ENCODE data around the gene ABCG5.

Gene ABCG5

DNA sequence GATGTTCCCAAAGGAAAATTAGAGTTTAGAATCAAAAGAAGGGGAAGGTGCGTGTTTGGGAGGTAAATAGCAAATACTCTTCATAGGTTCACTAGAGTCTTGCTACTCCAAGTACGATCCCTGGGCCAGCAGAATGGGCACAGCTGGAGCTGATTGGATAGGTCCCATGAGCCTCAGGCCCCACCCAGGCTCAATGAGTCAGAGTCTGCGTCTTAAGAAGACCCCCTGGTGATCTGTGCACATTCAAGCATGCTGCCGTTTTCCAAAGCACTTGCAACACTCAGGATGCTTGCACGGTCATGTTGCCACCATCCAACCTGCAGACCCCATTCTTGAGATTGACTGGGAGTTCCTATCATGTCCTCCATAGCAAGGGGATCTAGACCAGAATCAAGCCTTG lies 40.6 kb upstream of the ABCG5 start:
- TF ChIP-seq, protein P1, sequence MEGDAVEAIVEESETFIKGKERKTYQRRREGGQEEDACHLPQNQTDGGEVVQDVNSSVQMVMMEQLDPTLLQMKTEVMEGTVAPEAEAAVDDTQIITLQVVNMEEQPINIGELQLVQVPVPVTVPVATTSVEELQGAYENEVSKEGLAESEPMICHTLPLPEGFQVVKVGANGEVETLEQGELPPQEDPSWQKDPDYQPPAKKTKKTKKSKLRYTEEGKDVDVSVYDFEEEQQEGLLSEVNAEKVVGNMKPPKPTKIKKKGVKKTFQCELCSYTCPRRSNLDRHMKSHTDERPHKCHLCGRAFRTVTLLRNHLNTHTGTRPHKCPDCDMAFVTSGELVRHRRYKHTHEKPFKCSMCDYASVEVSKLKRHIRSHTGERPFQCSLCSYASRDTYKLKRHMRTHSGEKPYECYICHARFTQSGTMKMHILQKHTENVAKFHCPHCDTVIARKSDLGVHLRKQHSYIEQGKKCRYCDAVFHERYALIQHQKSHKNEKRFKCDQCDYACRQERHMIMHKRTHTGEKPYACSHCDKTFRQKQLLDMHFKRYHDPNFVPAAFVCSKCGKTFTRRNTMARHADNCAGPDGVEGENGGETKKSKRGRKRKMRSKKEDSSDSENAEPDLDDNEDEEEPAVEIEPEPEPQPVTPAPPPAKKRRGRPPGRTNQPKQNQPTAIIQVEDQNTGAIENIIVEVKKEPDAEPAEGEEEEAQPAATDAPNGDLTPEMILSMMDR (IDR thresholded peaks at IDR 0.05) = no peak
- DNase-seq (ENCODE audit: low spot score) = no peak
- Histone ChIP-seq H3K27ac (no peak overlapping the region), H3K4me3 (no peak overlapping the region)

DNA sequence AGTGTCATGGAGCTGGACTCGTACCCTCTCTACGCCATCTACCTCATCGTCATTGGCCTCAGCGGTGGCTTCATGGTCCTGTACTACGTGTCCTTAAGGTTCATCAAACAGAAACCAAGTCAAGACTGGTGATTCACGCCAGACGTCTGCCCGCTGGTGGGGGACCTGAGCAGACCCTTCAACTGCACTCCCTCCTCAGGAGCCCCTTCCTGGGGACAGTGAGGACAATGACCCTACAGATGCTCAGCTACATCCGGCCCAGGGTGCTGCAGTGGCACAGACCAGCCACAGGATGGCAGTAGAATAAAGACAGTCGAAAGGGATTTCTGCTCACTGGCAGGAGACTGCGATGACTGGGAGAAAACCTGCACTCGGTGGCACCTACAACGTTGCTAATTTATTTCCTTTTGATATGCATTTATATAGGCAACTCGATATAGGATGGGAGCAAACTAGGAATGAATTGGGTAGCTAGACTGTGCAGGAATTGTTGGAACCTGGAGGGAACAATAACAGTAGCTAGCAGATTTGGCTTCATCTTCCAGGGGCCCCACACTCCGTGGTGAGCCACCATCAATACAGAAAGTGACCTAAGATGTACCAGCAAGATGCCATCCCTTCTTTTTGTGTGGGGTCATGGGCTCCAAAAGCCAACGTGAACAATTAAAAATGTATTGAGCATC lies 39.3 kb upstream of the ABCG5 start:
- Histone ChIP-seq H3K27ac (no peak overlapping the region), H3K4me3 (peak overlapping the region; percentile 1)
- TF ChIP-seq, protein P1 (IDR thresholded peaks at IDR 0.05) = peak; percentile 86
- DNase-seq (ENCODE audit: low spot score) = no peak

DNA sequence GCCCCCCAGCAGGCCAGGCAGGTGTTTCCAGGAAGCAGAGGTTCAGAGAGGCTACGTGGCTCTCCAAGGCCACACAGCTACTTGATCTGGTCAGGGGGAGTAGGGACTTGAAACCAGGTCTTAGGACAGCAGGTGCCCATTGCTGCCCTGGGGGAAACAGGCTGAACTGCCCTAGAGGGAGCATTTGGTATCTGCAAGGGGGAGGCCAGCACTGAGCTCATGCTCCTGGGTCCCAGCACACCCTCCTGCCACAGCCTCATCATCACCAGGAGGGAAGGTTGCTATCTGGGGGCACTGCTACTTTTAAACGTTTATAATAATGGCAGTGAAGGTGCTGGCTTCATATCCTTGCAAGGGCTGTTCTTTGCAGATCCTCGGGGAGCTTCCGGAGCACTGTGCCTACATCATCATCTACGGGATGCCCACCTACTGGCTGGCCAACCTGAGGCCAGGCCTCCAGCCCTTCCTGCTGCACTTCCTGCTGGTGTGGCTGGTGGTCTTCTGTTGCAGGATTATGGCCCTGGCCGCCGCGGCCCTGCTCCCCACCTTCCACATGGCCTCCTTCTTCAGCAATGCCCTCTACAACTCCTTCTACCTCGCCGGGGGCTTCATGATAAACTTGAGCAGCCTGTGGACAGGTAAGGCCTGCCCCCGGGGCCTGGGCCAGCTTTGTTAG lies 36.3 kb upstream of the ABCG5 start:
- no peak for DNase-seq (ENCODE audit: low spot score)

DNA sequence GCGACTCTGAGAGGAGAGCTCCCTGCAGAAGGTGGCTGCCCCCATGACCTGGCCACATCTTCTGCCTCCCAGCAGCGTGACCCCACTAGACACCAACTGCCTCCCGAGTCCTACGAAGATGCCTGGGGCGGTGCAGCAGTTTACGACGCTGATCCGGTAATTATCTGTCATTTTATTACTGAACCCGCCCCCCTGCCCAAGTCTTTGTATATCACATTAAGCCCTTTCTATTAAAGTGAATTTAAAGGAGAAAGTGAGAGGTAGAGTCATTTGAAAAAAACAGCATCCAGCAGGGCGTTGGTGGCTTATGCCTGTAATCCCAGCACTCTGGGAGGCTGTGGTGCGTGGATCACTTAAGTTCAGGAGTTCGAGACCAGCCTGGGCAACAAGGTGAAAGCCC lies 33.5 kb upstream of the ABCG5 start:
- TF ChIP-seq, protein P1 (IDR thresholded peaks at IDR 0.05) = no peak
- H3K4me3 ChIP-seq = no peak overlapping the region
- no peak for DNase-seq (ENCODE audit: low spot score)

More for the DNA sequence above, 36.3 kb upstream of the ABCG5 start:
- H3K4me3 ChIP-seq = no peak overlapping the region
- TF ChIP-seq, protein P1 (IDR thresholded peaks at IDR 0.05) = no peak
- no peak overlapping the region for H3K27ac ChIP-seq

DNA sequence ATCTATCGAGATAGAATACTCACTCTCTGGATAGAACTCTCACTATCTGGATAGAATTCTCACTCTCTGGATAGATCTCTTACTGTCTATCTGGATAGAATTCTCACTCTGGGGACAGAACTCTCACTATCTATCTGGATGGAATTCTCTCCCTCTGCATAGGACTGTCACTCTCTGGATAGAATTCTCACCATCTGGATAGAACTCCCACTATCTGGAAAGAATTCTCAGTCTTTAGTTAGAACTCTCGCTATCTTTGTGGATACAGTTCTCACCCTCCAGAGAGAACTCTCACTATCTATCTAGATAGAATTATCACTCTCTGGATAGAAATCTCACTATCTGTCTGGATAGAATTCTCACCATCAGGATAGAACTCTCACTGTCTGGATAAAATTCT lies 16.7 kb upstream of the ABCG5 start:
- Histone ChIP-seq H3K4me3 (no peak overlapping the region), H3K27ac (no peak overlapping the region)
- DNase-seq (ENCODE audit: low spot score) = no peak
- TF ChIP-seq, protein P1 (IDR thresholded peaks at IDR 0.05) = no peak

More for the DNA sequence above, 33.5 kb upstream of the ABCG5 start:
- no peak overlapping the region for H3K27ac ChIP-seq

DNA sequence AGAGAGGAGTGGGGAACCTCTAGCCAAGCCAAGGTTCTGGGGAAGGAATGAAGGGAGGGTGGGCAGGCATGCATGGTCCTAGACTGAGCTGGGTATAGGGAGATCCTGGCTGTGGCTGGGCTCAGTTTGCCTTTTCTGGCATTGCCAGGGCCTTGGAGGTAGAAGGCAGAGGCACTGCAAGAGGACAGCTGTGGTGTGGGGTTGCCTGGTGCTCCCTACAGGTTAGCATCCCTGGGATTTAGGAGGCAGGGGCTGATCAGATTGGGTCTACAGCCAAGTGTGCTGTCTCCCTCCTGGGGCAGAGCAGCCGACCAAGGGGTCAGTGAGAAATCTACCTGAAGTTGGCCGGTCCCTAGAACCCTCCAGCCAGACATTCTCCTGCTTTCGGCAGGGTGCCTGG lies 16.0 kb upstream of the ABCG5 start:
- no peak overlapping the region for H3K4me3 ChIP-seq
- no peak for DNase-seq (ENCODE audit: low spot score)
- TF ChIP-seq, protein P1 (IDR thresholded peaks at IDR 0.05) = no peak
- no peak overlapping the region for H3K27ac ChIP-seq
